Parathyroid adenoma (tissue), 2 donors: ENCODE results near the gene LBHD1.

Source experiments
- H2AFZ ChIP-seq: fragments of 300-600 bp; sonication (generic); one replicate; pipeline ENCODE4 v1.7.0; 2017; ENCODE audit warnings: antibody characterized with exemption, mild to moderate bottlenecking
- H3K27ac ChIP-seq: fragments of 300-600 bp; sonication (generic); one replicate; pipeline ENCODE4 v1.7.0; 2017
- H3K27me3 ChIP-seq: fragments of 300-600 bp; sonication (generic); one replicate; pipeline ENCODE4 v1.7.0; 2017; ENCODE audit warnings: low read length; ENCODE audit not compliant: control insufficient read depth, insufficient read depth
- H3K36me3 ChIP-seq: fragments of 300-600 bp; sonication (generic); one replicate; pipeline ENCODE4 v1.7.0; 2017; ENCODE audit warnings: low read length; ENCODE audit not compliant: control insufficient read depth, insufficient read depth
- H3K4me1 ChIP-seq: fragments of 300-600 bp; sonication (generic); one replicate; pipeline ENCODE4 v1.7.0; 2017; ENCODE audit warnings: control low read depth
- H3K4me2 ChIP-seq: fragments of 300-600 bp; sonication (generic); one replicate; pipeline ENCODE4 v1.7.0; 2017; ENCODE audit warnings: low read length
- H3K4me3 ChIP-seq: fragments of 300-600 bp; sonication (generic); one replicate; pipeline ENCODE4 v1.7.0; 2017; ENCODE audit warnings: low read depth, low read length
- H3K79me2 ChIP-seq: fragments of 300-600 bp; sonication (generic); one replicate; pipeline ENCODE4 v1.7.0; 2017; ENCODE audit warnings: control low read depth
- H3K9ac ChIP-seq: fragments of 300-600 bp; sonication (generic); one replicate; pipeline ENCODE4 v1.7.0; 2017; ENCODE audit warnings: mild to moderate bottlenecking
- H3K9me3 ChIP-seq: fragments of 300-600 bp; sonication (generic); one replicate; pipeline ENCODE4 v1.7.0; 2017; ENCODE audit warnings: low read length; ENCODE audit not compliant: control insufficient read depth
- TF ChIP-seq, protein P1 (sequence below): fragments of 300-600 bp; sonication (generic); IDR thresholded peaks from one replicate; pipeline ENCODE4 v1.7.0; 2017; ENCODE audit warnings: antibody characterized with exemption, mild to moderate bottlenecking
- donor health status: primary hyperparathyroidism.

LBHD1 gene

DNA sequence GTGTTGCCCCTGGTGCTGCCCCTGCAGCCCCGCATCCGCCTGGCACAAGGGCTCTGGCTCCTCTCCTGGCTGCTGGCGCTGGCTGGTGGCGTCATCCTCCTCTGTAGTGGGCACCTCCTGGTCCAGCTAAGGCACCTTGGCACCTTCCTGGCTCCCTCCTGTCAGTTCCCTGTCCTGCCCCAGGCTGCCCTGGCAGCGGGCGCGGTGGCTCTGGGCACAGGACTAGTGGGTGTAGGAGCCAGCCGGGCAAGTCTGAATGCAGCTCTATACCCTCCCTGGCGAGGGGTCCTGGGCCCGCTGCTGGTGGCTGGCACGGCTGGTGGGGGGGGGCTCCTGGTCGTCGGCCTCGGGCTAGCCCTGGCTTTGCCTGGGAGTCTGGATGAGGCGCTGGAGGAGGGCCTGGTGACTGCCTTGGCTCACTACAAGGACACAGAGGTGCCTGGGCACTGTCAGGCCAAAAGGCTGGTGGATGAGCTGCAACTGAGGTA is 58.7 kb downstream of the LBHD1 start:
- Histone ChIP-seq H3K79me2 (no peaks in the 10 kb centered on the region), H3K27me3 (no peaks in the 10 kb centered on the region), H3K4me1 (no peaks in the 10 kb centered on the region), H3K4me3 (no peak overlapping the region), H3K27ac (peak overlapping the region; percentile 83), H3K9ac (no peak overlapping the region), H2AFZ (peak overlapping the region; percentile 73), H3K4me2 (peak overlapping the region; percentile 40), H3K9me3 (no peaks in the 10 kb centered on the region), H3K36me3 (no peaks in the 10 kb centered on the region)
- TF ChIP-seq, protein P1, sequence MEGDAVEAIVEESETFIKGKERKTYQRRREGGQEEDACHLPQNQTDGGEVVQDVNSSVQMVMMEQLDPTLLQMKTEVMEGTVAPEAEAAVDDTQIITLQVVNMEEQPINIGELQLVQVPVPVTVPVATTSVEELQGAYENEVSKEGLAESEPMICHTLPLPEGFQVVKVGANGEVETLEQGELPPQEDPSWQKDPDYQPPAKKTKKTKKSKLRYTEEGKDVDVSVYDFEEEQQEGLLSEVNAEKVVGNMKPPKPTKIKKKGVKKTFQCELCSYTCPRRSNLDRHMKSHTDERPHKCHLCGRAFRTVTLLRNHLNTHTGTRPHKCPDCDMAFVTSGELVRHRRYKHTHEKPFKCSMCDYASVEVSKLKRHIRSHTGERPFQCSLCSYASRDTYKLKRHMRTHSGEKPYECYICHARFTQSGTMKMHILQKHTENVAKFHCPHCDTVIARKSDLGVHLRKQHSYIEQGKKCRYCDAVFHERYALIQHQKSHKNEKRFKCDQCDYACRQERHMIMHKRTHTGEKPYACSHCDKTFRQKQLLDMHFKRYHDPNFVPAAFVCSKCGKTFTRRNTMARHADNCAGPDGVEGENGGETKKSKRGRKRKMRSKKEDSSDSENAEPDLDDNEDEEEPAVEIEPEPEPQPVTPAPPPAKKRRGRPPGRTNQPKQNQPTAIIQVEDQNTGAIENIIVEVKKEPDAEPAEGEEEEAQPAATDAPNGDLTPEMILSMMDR: no peak
